HepG2 (cell line): ENCODE data around the gene UCP2.

Experiments used
- CBFB ChIP-seq: sonication (generic); formaldehyde crosslinking; IDR thresholded peaks from 2 replicates; pipeline ENCODE4 v1.4.0; 2020; ENCODE audit warnings: missing genetic modification reagents
- FOXK2 ChIP-seq: fragments of 450-650 bp; IDR thresholded peaks from 2 replicates; pipeline ENCODE4 v1.6.1; 2016
- POLR2A ChIP-seq, 2 experiments: IDR thresholded peaks; 2 replicates each; pipeline ENCODE4 v1.6.1; 2011; ENCODE audit warnings: low read depth in 2 of 2, low read length in 2 of 2, mild to moderate bottlenecking in 1 of 2, moderate library complexity in 1 of 2; ENCODE audit not compliant: insufficient read depth in 1 of 2
- ZNF446 ChIP-seq: sonication (generic); formaldehyde crosslinking; IDR thresholded peaks from 2 replicates; pipeline ENCODE4 v1.5.0; 2020; ENCODE audit warnings: mild to moderate bottlenecking, missing genetic modification reagents
- TF ChIP-seq, protein P1 (sequence below): sonication (generic); formaldehyde crosslinking; IDR thresholded peaks from 2 replicates; pipeline ENCODE4 v1.5.0; 2020; ENCODE audit warnings: mild to moderate bottlenecking, missing genetic modification reagents, moderate library complexity
- TF ChIP-seq, protein P2 (sequence below): sonication (generic); formaldehyde crosslinking; IDR thresholded peaks from 2 replicates; pipeline ENCODE4 v1.4.0; 2020; ENCODE audit warnings: missing genetic modification reagents

DNA sequence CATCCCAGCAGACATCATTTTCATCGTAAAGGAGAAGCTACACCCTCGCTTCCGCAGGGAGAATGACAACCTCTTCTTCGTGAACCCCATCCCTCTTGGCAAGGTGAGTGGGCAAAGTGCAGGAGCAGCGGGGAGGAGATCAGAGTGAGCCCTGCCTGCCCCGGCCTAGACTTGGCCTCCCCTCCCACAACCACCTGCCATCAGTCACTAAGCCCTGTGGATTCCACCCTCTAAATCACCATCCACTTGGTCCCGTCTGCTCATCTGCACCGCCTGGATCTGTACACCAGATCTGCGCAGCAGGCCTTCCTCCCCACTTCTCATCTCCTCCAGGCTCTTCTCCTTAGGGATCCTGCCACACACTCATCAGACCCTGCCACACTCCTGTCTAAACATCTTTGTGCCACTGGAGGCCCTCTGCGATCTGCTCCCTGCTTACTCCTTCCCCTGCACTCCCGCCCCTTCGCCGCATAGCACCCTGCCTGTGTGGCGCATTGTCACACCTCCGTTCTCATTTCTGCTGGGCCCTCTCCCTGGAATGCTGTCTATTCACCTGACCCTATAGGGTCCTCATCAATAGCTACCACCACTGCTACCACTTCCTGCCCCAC is 14.2 kb downstream of the UCP2 start:
- TF ChIP-seq, protein P1, sequence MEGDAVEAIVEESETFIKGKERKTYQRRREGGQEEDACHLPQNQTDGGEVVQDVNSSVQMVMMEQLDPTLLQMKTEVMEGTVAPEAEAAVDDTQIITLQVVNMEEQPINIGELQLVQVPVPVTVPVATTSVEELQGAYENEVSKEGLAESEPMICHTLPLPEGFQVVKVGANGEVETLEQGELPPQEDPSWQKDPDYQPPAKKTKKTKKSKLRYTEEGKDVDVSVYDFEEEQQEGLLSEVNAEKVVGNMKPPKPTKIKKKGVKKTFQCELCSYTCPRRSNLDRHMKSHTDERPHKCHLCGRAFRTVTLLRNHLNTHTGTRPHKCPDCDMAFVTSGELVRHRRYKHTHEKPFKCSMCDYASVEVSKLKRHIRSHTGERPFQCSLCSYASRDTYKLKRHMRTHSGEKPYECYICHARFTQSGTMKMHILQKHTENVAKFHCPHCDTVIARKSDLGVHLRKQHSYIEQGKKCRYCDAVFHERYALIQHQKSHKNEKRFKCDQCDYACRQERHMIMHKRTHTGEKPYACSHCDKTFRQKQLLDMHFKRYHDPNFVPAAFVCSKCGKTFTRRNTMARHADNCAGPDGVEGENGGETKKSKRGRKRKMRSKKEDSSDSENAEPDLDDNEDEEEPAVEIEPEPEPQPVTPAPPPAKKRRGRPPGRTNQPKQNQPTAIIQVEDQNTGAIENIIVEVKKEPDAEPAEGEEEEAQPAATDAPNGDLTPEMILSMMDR (CRISPR knock-in tag), result no peak
- TF ChIP-seq POLR2A (IDR thresholded peaks at IDR 0.05; ENCODE audit: insufficient read depth in 1 of 2, low read depth in 2 of 2, low read length in 2 of 2), result no peak
- TF ChIP-seq, protein P2, sequence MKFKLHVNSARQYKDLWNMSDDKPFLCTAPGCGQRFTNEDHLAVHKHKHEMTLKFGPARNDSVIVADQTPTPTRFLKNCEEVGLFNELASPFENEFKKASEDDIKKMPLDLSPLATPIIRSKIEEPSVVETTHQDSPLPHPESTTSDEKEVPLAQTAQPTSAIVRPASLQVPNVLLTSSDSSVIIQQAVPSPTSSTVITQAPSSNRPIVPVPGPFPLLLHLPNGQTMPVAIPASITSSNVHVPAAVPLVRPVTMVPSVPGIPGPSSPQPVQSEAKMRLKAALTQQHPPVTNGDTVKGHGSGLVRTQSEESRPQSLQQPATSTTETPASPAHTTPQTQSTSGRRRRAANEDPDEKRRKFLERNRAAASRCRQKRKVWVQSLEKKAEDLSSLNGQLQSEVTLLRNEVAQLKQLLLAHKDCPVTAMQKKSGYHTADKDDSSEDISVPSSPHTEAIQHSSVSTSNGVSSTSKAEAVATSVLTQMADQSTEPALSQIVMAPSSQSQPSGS (CRISPR knock-in tag), result no peak
- no peak for TF ChIP-seq ZNF446 (CRISPR knock-in tag)
- TF ChIP-seq FOXK2, result no peak
- TF ChIP-seq CBFB (CRISPR knock-in tag), result no peak
